Measurements from ENCODE around the gene GSN. TPM values are rescaled to one million over a fixed set of nuclear protein-coding genes. Genes with fewer than 3 reads are reported as not detected.

The GSN gene
- total RNA-seq, 1 donor from 2014 or later: 159 TPM

- no peak for DNase-seq (ENCODE audit: low read depth in 2 of 2)
Measured at GRCh38 chr9:121272401-121272948, 4.5 kb downstream of the GSN start.

- peak in 1 of 2 donors; percentile 22 for DNase-seq (ENCODE audit: low read depth in 2 of 2)
Measured at GRCh38 chr9:121273064-121273775, 5.3 kb downstream of the GSN start.

DNA sequence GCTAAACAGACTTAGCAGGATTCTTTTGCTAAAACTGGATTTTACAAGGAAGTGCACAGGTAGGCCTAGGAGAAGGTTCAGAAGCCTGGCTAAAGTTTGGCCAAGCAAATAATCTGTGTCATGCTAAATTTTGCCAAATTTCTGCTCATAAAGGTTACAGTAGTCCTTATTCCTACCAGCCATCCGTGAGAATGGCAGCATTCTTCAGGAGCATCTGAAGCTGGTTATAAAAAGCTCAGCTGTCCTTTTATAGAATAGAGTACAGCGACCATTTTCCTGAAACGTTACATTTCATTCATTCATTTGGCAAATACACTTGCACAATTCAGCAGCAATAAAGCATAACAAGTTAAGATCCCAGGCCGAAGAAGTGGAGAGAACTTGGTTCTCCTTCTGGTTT, 6.9 kb downstream of the GSN start:
- DNase-seq (ENCODE audit: low read depth in 2 of 2): no peak

DNA sequence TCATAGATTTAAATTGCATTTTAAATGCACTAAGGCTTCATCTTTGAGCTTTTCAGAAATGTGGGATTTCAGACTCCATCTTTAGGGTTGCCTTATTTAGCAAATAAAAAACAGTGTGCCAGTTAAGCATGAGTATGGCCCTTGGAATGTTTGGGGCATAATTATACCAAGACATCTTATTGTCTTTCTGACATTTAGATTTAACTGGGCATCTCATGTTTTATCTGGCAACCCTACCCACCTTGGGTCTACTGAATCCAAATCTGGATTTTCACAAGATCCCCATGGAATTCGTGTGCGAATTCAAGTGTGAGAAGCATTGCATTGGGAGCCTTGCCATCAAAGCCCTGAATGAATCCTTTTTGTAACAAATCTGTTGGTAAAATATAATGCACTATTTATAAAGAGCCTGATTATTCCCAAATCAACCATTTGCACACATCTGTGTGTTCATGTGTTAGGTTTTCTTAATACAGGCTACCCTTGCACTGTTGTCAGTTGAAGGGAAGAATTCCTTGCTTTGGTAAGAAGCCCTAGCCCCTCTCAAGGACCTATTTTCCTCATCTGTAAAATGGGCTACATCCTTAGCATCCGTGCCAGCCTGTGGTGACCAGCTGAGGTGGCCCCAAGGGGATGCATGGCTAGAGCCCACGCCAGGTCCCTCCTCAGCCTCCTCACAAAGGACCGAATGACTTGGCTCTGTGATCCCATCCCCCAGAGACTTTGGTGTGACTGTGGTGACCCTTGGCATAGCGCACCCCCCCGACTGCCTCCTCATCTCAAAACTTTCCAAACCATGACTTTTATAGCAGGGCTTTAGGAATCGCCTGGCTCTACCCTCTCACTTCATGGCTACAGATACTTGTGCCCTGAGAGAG, 8.1 kb downstream of the GSN start:
- no peak for DNase-seq (ENCODE audit: low read depth in 2 of 2)

GRCh38 chr9:121277026-121277425, 9.1 kb downstream of the GSN start:
- DNase-seq (ENCODE audit: low read depth in 2 of 2): no peak

- no peak for DNase-seq (ENCODE audit: low read depth in 2 of 2)
Measured at GRCh38 chr9:121277518-121278295, 9.7 kb downstream of the GSN start.

DNA sequence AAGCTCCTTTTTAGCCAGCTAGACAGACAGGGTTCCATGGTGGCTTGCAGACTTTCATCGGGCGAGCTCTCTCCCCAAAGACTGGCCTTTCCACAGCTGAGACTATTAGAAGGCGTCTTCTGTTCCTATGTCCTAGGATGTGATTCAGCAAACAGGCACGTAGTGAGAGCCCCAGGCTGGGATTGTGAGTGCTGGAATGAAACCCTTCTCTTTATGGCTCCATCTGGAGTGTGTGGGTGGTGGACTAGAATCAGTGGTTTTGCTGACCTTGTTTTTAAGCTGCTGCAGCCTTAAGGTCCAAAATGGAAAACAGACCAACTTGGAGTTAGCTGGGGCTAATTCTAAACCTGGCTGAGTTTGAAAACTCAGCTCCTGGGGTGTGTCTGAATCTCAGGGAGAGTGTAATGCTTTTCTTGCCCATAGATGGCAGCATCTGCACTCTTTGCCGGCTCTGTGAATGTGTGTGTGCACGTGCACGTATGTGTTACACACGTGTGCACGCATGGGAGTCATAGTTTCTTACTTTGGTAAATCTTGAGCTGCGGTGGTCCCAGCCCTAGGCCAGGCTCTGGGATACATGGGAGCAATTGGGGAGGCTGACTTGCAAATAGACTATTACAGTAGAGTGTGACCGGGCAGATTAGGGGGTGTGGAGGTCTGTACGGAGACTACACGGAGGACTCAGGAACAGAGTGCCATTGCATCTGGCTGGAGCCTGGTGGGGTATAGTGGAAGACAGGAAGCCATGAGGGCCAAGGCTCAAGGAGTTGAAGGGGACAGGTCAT, 10.7 kb downstream of the GSN start:
- peak; percentile 76 to 84 for DNase-seq (ENCODE audit: low read depth in 2 of 2)

DNA sequence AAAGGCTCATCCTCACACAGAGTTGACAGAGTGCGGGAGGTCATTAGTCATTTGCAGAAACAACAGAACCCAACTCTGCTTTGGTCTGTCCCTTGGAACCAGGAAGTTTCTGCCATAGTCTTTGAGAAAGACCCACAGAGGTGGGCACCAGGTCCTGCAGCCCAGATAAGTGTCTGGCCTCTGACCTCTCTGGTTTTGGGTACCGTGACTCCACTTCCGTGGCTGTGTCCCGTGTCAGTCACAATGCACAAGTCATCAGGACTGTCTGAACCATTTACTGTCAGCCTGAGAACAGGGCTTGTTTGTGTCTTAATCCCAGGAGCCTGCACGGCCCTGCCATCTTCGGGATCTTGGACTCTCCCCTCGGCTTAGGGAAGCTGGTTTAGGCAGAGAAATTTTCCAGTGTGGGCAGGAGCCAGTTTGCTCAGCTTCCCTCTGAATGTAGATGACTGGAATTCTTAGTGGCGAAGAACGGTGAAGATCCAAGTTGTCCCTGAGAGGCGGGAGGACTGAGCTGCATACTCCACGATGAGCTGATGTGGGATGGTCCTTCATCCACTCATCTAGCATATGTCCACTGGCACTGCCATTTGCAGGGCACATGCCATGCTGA, 11.9 kb downstream of the GSN start:
- no peak for DNase-seq (ENCODE audit: low read depth in 2 of 2)

DNA sequence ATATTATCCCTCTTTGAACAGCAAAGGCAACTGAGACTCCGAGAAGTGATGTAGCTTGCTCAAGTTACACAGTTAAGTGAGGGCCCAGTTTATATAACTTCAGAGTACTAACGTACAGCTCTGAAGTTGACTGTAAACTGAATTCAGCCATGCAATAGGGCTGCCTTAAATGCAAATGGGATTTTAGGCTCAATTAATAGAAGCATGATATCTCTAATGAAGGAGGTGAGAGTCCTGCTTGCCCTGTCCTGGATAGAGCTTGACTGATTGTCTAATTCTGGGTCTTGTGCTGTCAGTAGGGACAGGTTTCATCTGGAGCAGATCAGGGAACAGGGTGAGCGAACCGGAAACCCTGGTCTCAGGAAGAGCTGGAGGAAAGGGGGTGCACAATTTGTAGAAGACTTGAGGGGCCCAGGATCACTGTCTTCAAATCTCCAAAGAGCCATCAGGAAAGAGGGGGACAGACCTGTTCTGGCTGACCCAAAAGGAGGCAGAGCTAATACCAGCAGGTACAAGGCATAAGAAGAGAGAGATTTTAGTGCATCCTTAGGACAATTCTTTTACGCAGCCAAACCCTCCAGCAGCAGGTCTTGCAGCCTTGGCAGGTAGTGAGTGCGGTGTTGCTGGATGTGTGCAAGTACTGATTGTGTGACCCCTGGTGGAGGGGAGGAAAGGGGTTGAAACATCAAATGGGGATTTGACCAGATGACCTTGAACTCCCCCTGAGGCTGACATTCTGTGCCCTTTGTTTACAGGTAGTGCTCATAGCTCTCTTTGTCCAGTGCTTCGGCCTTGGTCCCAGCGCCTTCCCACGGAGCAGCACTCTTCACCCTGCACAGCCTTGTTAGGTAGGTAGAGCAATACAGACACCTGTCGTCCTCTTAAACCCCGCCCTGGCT, 13.0 kb downstream of the GSN start:
- DNase-seq (ENCODE audit: low read depth in 2 of 2): no peak

DNA sequence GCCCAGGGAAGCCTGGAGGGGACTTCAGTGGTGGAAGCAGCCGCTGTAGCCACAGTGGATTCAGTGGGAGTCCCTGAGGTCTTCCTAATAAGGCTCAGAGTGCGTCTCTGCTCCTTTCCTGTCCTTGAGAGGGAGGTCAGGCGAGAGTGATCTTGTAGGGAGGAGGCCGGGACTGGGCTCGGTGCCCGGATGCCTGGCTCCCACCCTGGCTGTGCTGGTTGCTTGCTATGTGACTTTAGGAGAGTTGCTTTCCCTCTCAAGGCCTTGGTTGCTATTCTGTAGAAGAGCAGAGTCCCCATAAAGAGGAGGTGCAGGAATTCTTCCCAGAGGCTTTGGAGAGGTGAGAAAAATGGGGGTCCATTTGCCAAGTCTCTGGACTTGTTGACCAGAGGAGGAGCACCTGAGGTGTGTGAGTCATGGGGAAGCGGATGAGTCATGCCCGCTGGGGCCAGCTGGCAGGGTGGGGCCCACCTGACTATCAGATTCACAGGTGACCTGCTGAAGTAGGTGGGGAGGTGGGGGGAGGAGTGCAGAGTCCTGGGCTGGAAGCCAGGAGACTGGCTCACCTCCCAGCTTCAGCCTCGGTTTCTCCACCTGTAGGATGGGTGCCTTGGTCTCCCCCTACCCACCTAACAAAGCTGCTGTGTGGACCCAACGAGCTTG, 13.8 kb downstream of the GSN start:
- peak; percentile 58 to 73 for DNase-seq (ENCODE audit: low read depth in 2 of 2)

GRCh38 chr9:121282277-121283079, 14.5 kb downstream of the GSN start:
- DNase-seq (ENCODE audit: low read depth in 2 of 2): no peak

DNA sequence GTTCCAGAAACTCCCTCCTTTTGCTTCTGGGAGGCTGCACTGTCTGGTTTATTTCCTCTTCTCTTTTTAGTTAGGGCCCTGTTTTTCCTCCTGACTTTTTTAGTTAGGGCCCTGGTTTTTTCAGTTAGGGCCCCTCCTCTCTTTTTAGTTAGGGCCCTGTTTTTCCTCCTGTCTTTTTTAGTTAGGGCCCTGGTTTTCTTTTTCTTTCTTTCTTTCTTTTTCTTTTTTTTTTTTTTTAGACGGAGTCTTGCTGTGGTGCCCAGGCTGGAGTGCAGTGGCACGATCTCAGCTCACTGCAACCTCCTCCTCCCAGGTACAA, 15.1 kb downstream of the GSN start:
- DNase-seq (ENCODE audit: low read depth in 2 of 2): no peak

DNA sequence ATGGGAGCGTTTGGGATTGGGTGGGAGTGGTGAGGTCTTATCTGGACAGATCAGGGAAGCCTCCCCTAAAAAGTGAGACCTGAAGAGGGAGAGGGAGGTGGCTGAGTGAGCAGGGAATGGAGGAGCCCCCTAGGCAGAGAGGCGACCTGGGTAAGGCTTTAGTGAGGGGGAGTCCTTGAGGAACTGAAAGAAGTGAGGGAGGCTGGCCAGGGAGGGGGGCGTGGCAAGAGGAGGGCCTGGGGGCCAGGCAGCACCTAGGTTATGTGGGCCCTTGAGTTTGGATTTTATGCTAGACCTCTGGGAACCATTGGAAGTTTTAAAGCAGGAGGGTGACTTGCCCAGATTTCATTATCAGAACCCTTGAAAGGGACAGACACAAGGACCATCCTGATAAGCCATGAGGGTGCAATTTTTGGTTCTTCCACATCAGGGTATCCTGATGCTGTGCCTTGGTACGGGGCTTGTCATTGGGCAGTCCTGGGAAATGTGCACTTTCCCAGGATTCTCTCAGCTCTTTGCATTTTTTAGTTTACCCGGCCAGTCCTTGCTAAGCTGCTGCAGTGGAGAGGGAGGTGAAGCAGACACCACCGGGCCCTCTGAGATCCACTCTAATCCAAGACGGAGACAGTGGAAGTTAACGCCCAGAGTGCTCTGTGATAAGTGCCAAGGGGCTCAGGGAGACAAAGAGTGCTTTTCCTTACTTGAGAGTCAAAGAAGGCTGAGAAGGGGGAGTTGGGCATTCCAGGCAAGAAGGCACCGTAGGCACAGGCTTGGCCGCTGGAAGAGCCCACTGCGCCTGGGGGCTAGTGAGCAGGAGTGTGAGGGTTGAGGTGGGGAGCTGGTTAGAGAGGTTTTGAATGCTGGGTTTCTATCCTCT, 16.1 kb downstream of the GSN start:
- DNase-seq (ENCODE audit: low read depth in 2 of 2): no peak

DNA sequence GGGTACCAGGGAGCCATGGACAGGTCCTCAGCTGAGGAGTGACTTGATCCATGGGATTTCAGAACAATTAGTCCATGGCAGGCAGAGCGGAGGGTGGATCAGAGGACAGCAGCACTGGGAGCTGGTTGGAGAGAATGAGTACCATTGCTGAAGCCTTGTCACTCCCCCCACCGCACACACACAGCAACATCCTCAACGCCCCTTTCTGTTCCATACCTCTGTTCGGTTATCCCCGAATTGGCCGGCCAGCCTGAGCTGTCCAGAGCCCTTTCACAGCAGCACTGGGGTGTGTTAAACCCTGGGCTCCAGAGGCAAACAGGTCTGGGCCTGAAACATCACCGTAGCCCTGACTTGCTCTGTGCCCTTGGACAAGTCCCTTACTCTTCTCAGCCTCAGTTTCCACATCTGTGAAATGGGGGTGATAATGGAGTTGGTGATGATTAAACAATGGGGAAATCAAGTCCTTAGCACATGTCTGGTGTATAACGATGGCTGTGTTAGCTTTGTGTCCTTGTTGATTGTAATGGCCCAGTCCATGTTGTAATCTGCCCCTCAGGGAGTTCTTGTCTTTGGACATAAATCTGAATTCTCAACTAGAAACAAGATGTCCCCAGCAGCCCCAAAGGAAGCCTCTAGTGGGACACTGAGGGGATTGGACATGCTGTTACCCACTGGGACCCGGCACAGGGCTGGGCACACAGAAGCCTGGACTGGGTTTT, 16.9 kb downstream of the GSN start:
- DNase-seq (ENCODE audit: low read depth in 2 of 2): no peak

DNA sequence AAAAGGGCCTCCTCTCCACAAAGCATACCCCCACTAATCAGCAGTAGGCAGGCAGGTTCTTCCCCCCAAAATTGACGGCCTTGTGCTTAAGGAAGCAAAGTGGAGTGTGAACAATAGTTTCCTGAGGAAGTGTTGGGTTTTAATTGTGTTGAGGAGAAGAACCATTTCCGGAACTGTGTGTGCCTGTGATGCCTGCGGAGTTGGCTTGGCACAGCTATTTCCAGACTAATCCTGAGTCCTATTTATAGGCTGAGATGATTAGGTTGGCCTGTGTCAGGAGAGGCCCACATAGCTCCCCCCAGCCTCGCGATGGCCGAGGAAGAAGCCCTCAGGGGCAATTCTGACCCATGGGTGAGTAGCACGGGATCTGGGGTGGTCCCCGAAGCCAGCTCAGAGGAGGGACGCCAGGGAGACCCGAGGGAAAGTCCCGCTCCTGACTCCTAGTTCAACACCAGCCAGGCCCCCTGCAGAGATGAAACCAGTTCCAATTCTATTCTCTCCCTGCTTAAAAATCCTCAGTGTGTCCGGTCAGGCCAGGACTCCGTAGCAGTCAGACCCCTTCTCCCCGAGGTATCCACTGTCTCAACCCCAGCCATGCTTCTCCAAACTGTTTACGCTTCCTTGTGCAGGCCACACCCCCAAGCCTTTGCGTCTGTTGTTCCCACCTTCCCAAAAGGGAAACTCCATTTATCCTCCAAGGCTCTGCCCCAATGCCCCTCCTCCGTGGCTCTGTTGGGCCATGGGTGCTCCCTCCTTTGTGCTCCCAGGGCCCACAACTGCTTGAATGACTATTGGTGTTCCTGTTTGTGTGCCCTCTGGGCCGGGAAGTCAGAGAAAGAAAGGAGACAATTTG, 18.1 kb downstream of the GSN start:
- DNase-seq (ENCODE audit: low read depth in 2 of 2): peak; percentile 83 to 94

DNA sequence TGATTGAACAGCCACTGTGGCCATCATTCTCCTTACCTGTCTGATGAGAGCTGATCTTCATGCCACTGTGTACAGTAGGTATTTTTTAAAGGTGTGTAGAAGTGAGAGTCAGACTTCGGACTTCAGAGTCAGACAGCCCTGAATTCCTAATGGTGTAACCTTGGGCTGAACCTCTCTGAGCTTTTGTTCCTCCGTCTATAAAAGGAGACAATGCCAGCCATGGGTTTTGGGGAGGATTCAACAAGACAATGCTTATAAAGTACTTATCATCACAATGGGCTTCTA, 18.7 kb downstream of the GSN start:
- no peak for DNase-seq (ENCODE audit: low read depth in 2 of 2)
